GM23338 (cell line): Measurements from ENCODE around the gene ASPHD1. TPM values are rescaled to one million over a fixed set of nuclear protein-coding genes. Genes with fewer than 3 reads are reported as not detected.

Experiments
- ATAC-seq: fragments of 200-7000 bp; cut with Tn5 transposase; 3 replicates; pipeline ENCODE4 v1.9.1; 2020
- DNase-seq: peaks from one replicate; pipeline ENCODE4 v3.0.0-alpha.2; 2015; ENCODE audit warnings: low spot score
- H2AFZ ChIP-seq: fragments of 200-600 bp; sonication (generic); 2 replicates; pipeline ENCODE4 v1.8.0; 2016; ENCODE audit warnings: antibody characterized with exemption, mild to moderate bottlenecking, moderate library complexity
- H3F3A ChIP-seq: fragments of 200-600 bp; sonication (generic); replicated peaks from 2 replicates; pipeline ENCODE4 v1.8.0; 2017; ENCODE audit warnings: antibody characterized with exemption, mixed run types, low read depth
- H3K27ac ChIP-seq: fragments of 200-600 bp; sonication (generic); 2 replicates; pipeline ENCODE4 v1.6.1; 2016; ENCODE audit warnings: low read depth
- H3K27me3 ChIP-seq: fragments of 200-600 bp; sonication (generic); 2 replicates; pipeline ENCODE4 v1.8.0; 2016; ENCODE audit warnings: mild to moderate bottlenecking, mixed run types, moderate library complexity; ENCODE audit not compliant: insufficient read depth
- H3K36me3 ChIP-seq: fragments of 200-600 bp; sonication (generic); 2 replicates; pipeline ENCODE4 v1.8.0; 2016; ENCODE audit warnings: mild to moderate bottlenecking; ENCODE audit not compliant: insufficient read depth
- H3K4me1 ChIP-seq: fragments of 200-600 bp; sonication (generic); 2 replicates; pipeline ENCODE4 v1.8.0; 2016; ENCODE audit warnings: mild to moderate bottlenecking, moderate library complexity; ENCODE audit not compliant: insufficient read depth
- H3K4me2 ChIP-seq: fragments of 200-600 bp; sonication (generic); 2 replicates; pipeline ENCODE4 v1.7.1; 2017; ENCODE audit warnings: mixed run types
- H3K4me3 ChIP-seq: fragments of 200-600 bp; sonication (generic); 2 replicates; pipeline ENCODE4 v1.6.1; 2016; ENCODE audit warnings: mixed run types
- H3K79me2 ChIP-seq: fragments of 200-600 bp; sonication (generic); replicated peaks from 2 replicates; pipeline ENCODE4 v1.8.0; 2017; ENCODE audit warnings: mild to moderate bottlenecking; ENCODE audit not compliant: insufficient read depth
- H3K9me2 ChIP-seq: fragments of 200-600 bp; sonication (generic); 2 replicates; pipeline ENCODE4 v1.8.0; 2017; ENCODE audit not compliant: insufficient read depth
- H4K20me1 ChIP-seq: fragments of 200-600 bp; sonication (generic); replicated peaks from 2 replicates; pipeline ENCODE4 v1.8.0; 2017; ENCODE audit warnings: mild to moderate bottlenecking; ENCODE audit not compliant: insufficient read depth
- H3K27ac Mint-ChIP-seq: 2 replicates; pipeline ENCODE4 v1.8.0; 2020; ENCODE audit warnings: inconsistent platforms, mild to moderate bottlenecking, moderate library complexity, mixed read lengths
- H3K27me3 Mint-ChIP-seq: 3 replicates; pipeline ENCODE4 v1.8.0; 2022; ENCODE audit warnings: low read depth, mild to moderate bottlenecking, moderate library complexity, mixed read lengths, inconsistent platforms; ENCODE audit not compliant: insufficient read depth, poor library complexity
- H3K36me3 Mint-ChIP-seq: 3 replicates; pipeline ENCODE4 v1.8.0; 2021; ENCODE audit warnings: low read depth, mild to moderate bottlenecking, inconsistent platforms, moderate library complexity, mixed read lengths
- H3K4me1 Mint-ChIP-seq: 3 replicates; pipeline ENCODE4 v1.8.0; 2020; ENCODE audit warnings: mild to moderate bottlenecking, inconsistent platforms, mixed read lengths
- H3K4me3 Mint-ChIP-seq: 3 replicates; pipeline ENCODE4 v1.8.0; 2021; ENCODE audit warnings: moderate library complexity, mild to moderate bottlenecking, inconsistent platforms, mixed read lengths
- H3K9me3 Mint-ChIP-seq: 3 replicates; pipeline ENCODE4 v1.8.0; 2020; ENCODE audit warnings: moderate library complexity, mild to moderate bottlenecking, inconsistent platforms, mixed read lengths
- CREB1 ChIP-seq: fragments of 250-450 bp; sonication (Bioruptor Pico); IDR thresholded peaks from 2 replicates; pipeline ENCODE4 v1.5.0; 2020; ENCODE audit warnings: low read depth, mild to moderate bottlenecking, moderate library complexity
- EZH2phosphoT487 ChIP-seq: fragments of 200-600 bp; sonication (generic); IDR thresholded peaks from one replicate; pipeline ENCODE4 v1.8.1; 2018; ENCODE audit warnings: antibody characterized with exemption; ENCODE audit not compliant: unreplicated experiment
- POLR2AphosphoS5 ChIP-seq: IDR thresholded peaks from 2 replicates; pipeline ENCODE4 v1.6.1; 2016; ENCODE audit warnings: antibody characterized with exemption, low read depth
- STAT1 ChIP-seq: IDR thresholded peaks from one replicate; pipeline ENCODE4 v1.6.1; 2016; ENCODE audit warnings: antibody characterized with exemption; ENCODE audit not compliant: unreplicated experiment
- polyA plus RNA-seq: library from polyadenylated mRNA; unstranded; fragments of >200 nt; fragmentation: Nextera tagmentation; extraction: Ambion mirVana; gene quantifications from 2 replicates; pipeline ENCODE4 v1.2.1, GENCODE V29; 2016
- total RNA-seq: library from RNA; depleted of rRNA; stranded (reverse); fragments of >200 nt; shearing (Covaris generic); gene quantifications from 2 replicates; pipeline ENCODE4 v1.2.3, GENCODE V29; 2014
- TF ChIP-seq, protein P1 (sequence below): fragments of 250-450 bp; sonication (Bioruptor Pico); IDR thresholded peaks from 2 replicates; pipeline ENCODE4 v1.5.0; 2020; ENCODE audit warnings: mild to moderate bottlenecking, moderate library complexity
- TF ChIP-seq, protein P2 (sequence below): IDR thresholded peaks from 2 replicates; pipeline ENCODE4 v1.6.1; 2016; ENCODE audit warnings: antibody characterized with exemption
- TF ChIP-seq, protein P3 (sequence below), 2 experiments: fragments of 200-600 bp in 1 of 2; sonication (generic) in 1 of 2; conservative IDR thresholded peaks; 2 replicates each; pipeline versions ENCODE4 v1.5.1 to v1.6.1; 2016 to 2017; ENCODE audit warnings: antibody characterized with exemption in 2 of 2, low read depth in 2 of 2, mild to moderate bottlenecking in 2 of 2, moderate library complexity in 1 of 2

Gene ASPHD1
- total and polyA plus RNA-seq, 2 experiments from 2014 or later, result 15.5 to 20.6 TPM

DNA sequence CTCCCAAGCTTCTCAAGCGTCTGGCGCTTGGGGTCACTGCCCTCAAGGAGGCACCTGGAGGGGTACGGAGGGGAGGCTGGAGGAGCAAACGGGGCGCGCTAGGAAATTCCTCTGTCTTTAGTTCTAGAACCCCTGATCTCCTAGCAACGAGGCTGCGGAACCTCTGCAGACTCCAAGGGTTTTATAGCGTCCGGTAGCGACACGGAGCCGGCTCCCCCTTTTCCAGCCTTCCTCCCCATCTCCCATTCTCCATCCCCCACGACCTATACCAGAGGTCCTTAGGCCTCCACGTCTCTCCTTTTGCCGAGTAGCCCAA, 36.7 kb upstream of the ASPHD1 start:
- Histone ChIP-seq H3K4me2 (peak overlapping the region; percentile 67), H3K27me3 (no peaks in the 10 kb centered on the region), H3K27ac (no peak overlapping the region), H4K20me1 (no peaks in the 10 kb centered on the region; the same call in 1 of the 2 replicates), H3F3A (0 out of 2 replicates have a peak, but pooled peaks cover 3% of the 10 kb centered on the region), H3K9me2 (no peaks in the 10 kb centered on the region), H2AFZ (peak overlapping the region; percentile 40; the same call in 1 of the 2 replicates), H3K4me3 (peak overlapping the region; percentile 96), H3K4me1 (peaks cover 9% of the 10 kb centered on the region), H3K79me2 (peaks cover 13% of the 10 kb centered on the region), H3K36me3 (peaks cover 4% of the 10 kb centered on the region; the same call in 1 of the 2 replicates)
- DNase-seq (no peak), ATAC-seq (no peak; the same call in 2 of the 3 replicates)
- Mint-ChIP-seq H3K27ac (peak overlapping the region; percentile 100; the same call in 1 of the 2 replicates), H3K9me3 (no peaks in the 10 kb centered on the region), H3K4me3 (peak overlapping the region; percentile 99), H3K36me3 (peaks cover 19% of the 10 kb centered on the region), H3K4me1 (peaks cover 10% of the 10 kb centered on the region), H3K27me3 (peaks cover 20% of the 10 kb centered on the region)
- TF ChIP-seq POLR2AphosphoS5 (0 out of 2 replicates have a peak, but pooled peaks have one; percentile 33), EZH2phosphoT487 (no peak)

DNA sequence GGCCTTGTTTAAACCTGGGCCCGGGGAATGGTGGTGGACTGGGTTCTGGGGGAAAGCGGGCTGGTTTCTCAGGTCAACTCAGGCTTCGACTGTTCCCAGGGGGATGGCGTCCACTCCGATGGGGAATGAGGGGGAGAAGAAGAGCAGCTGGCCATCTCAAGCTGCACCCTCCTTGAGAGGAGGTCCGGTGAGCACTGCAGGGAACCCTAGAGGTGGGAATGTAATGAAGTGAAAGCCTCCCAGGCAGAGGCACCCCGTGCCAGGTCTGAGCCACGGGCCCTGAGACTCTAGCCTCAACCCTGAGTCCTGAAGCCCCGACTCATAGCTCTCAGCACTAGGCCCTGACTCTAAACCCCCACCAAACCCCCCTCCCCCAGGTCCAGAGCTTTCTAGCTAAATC, 36.1 kb upstream of the ASPHD1 start:
- peaks cover 9% of the 10 kb centered on the region for H3K4me1 ChIP-seq
- H3K9me3 Mint-ChIP-seq, result no peaks in the 10 kb centered on the region
- no peak for TF ChIP-seq STAT1
- TF ChIP-seq CREB1 (CRISPR knock-in tag), result no peak
- no peak for TF ChIP-seq POLR2AphosphoS5
- TF ChIP-seq, protein P1, sequence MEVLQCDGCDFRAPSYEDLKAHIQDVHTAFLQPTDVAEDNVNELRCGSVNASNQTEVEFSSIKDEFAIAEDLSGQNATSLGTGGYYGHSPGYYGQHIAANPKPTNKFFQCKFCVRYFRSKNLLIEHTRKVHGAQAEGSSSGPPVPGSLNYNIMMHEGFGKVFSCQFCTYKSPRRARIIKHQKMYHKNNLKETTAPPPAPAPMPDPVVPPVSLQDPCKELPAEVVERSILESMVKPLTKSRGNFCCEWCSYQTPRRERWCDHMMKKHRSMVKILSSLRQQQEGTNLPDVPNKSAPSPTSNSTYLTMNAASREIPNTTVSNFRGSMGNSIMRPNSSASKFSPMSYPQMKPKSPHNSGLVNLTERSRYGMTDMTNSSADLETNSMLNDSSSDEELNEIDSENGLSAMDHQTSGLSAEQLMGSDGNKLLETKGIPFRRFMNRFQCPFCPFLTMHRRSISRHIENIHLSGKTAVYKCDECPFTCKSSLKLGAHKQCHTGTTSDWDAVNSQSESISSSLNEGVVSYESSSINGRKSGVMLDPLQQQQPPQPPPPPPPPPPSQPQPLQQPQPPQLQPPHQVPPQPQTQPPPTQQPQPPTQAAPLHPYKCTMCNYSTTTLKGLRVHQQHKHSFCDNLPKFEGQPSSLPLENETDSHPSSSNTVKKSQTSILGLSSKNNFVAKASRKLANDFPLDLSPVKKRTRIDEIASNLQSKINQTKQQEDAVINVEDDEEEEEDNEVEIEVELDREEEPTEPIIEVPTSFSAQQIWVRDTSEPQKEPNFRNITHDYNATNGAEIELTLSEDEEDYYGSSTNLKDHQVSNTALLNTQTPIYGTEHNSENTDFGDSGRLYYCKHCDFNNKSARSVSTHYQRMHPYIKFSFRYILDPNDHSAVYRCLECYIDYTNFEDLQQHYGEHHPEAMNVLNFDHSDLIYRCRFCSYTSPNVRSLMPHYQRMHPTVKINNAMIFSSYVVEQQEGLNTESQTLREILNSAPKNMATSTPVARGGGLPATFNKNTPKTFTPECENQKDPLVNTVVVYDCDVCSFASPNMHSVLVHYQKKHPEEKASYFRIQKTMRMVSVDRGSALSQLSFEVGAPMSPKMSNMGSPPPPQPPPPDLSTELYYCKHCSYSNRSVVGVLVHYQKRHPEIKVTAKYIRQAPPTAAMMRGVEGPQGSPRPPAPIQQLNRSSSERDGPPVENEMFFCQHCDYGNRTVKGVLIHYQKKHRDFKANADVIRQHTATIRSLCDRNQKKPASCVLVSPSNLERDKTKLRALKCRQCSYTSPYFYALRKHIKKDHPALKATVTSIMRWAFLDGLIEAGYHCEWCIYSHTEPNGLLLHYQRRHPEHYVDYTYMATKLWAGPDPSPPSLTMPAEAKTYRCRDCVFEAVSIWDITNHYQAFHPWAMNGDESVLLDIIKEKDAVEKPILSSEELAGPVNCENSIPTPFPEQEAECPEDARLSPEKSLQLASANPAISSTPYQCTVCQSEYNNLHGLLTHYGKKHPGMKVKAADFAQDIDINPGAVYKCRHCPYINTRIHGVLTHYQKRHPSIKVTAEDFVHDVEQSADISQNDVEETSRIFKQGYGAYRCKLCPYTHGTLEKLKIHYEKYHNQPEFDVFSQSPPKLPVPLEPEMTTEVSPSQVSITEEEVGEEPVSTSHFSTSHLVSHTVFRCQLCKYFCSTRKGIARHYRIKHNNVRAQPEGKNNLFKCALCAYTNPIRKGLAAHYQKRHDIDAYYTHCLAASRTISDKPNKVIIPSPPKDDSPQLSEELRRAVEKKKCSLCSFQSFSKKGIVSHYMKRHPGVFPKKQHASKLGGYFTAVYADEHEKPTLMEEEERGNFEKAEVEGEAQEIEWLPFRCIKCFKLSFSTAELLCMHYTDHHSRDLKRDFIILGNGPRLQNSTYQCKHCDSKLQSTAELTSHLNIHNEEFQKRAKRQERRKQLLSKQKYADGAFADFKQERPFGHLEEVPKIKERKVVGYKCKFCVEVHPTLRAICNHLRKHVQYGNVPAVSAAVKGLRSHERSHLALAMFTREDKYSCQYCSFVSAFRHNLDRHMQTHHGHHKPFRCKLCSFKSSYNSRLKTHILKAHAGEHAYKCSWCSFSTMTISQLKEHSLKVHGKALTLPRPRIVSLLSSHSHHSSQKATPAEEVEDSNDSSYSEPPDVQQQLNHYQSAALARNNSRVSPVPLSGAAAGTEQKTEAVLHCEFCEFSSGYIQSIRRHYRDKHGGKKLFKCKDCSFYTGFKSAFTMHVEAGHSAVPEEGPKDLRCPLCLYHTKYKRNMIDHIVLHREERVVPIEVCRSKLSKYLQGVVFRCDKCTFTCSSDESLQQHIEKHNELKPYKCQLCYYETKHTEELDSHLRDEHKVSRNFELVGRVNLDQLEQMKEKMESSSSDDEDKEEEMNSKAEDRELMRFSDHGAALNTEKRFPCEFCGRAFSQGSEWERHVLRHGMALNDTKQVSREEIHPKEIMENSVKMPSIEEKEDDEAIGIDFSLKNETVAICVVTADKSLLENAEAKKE, result no peak
- TF ChIP-seq, protein P2, sequence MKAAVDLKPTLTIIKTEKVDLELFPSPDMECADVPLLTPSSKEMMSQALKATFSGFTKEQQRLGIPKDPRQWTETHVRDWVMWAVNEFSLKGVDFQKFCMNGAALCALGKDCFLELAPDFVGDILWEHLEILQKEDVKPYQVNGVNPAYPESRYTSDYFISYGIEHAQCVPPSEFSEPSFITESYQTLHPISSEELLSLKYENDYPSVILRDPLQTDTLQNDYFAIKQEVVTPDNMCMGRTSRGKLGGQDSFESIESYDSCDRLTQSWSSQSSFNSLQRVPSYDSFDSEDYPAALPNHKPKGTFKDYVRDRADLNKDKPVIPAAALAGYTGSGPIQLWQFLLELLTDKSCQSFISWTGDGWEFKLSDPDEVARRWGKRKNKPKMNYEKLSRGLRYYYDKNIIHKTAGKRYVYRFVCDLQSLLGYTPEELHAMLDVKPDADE, result no peak
- TF ChIP-seq, protein P3, sequence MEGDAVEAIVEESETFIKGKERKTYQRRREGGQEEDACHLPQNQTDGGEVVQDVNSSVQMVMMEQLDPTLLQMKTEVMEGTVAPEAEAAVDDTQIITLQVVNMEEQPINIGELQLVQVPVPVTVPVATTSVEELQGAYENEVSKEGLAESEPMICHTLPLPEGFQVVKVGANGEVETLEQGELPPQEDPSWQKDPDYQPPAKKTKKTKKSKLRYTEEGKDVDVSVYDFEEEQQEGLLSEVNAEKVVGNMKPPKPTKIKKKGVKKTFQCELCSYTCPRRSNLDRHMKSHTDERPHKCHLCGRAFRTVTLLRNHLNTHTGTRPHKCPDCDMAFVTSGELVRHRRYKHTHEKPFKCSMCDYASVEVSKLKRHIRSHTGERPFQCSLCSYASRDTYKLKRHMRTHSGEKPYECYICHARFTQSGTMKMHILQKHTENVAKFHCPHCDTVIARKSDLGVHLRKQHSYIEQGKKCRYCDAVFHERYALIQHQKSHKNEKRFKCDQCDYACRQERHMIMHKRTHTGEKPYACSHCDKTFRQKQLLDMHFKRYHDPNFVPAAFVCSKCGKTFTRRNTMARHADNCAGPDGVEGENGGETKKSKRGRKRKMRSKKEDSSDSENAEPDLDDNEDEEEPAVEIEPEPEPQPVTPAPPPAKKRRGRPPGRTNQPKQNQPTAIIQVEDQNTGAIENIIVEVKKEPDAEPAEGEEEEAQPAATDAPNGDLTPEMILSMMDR (conservative IDR thresholded peaks at IDR 0.05; ENCODE audit: low read depth in 2 of 2), result no peak
- H3K4me3 Mint-ChIP-seq, result no peak overlapping the region
- no peaks in the 10 kb centered on the region for H3K27me3 ChIP-seq
- peak overlapping the region; percentile 67; the same call in 1 of the 2 replicates for H3K4me2 ChIP-seq
- DNase-seq, result no peak
- H3K79me2 ChIP-seq, result peaks cover 13% of the 10 kb centered on the region
- 0 out of 2 replicates have a peak, but pooled peaks cover 3% of the 10 kb centered on the region for H3F3A ChIP-seq
- H2AFZ ChIP-seq, result no peak overlapping the region; the same call in 1 of the 2 replicates
- H3K4me1 Mint-ChIP-seq, result peaks cover 10% of the 10 kb centered on the region
- H4K20me1 ChIP-seq, result no peaks in the 10 kb centered on the region; the same call in 1 of the 2 replicates
- ATAC-seq, result no peak
- H3K36me3 Mint-ChIP-seq, result peaks cover 14% of the 10 kb centered on the region
- H3K4me3 ChIP-seq, result peak overlapping the region; percentile 96; the same call in 1 of the 2 replicates
- peaks cover 4% of the 10 kb centered on the region; the same call in 1 of the 2 replicates for H3K36me3 ChIP-seq
- H3K27ac Mint-ChIP-seq, result no peak overlapping the region
- H3K9me2 ChIP-seq, result no peaks in the 10 kb centered on the region
- H3K27me3 Mint-ChIP-seq, result peaks cover 18% of the 10 kb centered on the region
- H3K27ac ChIP-seq, result no peak overlapping the region
